Upper lobe of right lung (tissue), 1 donor: ENCODE results near the gene NOB1. TPM values are rescaled to one million over a fixed set of nuclear protein-coding genes. Genes with fewer than 3 reads are reported as not detected.

Experiments used
- ATAC-seq: fragments of 200-7000 bp; cut with Tn5 transposase; one replicate; pipeline ENCODE4 v1.9.1; 2020; ENCODE audit warnings: mild to moderate bottlenecking, moderate library complexity
- DNase-seq: peaks from one replicate; pipeline ENCODE4 v3.0.0-alpha.2; 2020
- H3K27ac ChIP-seq: fragments of 200-600 bp; one replicate; pipeline ENCODE4 v1.8.0; 2022
- H3K27me3 ChIP-seq: fragments of 200-600 bp; one replicate; pipeline ENCODE4 v1.8.0; 2022; ENCODE audit warnings: mild to moderate bottlenecking
- H3K36me3 ChIP-seq: fragments of 200-600 bp; one replicate; pipeline ENCODE4 v1.8.0; 2022
- H3K4me1 ChIP-seq: fragments of 200-600 bp; one replicate; pipeline ENCODE4 v1.8.0; 2022
- H3K4me3 ChIP-seq: fragments of 200-600 bp; one replicate; pipeline ENCODE4 v1.8.0; 2022; ENCODE audit warnings: mild to moderate bottlenecking
- H3K9me3 ChIP-seq: fragments of 200-600 bp; one replicate; pipeline ENCODE4 v1.8.0; 2022
- CTCF ChIP-seq: fragments of 200-600 bp; IDR thresholded peaks from one replicate; pipeline ENCODE4 v1.8.0; 2022; ENCODE audit warnings: antibody characterized with exemption
- intact Hi-C: fragments of 100-400 bp; cut with DNase I; formaldehyde crosslinking; loops from one replicate; pipeline ENCODE4 v1.11.0; 2022
- total RNA-seq: library from RNA; stranded (reverse); fragmentation: NEBNext Ultra II Directional; extraction: Animal tissue kit (Norgen Biotek cat#: 25700); gene quantifications from one replicate; pipeline ENCODE4 v1.2.1, GENCODE V29; 2021
- donor health status: DM: no; HTN: yes; CAD: no; lungs with severe emphysema.

Gene NOB1
- total RNA-seq, 1 donor from 2014 or later = 32.0 TPM

- intact Hi-C loops = no loop called here
- ATAC-seq = peak; percentile 21
- no peak for DNase-seq
- no peaks in the 10 kb centered on the region for H3K4me1 ChIP-seq
- no peaks in the 10 kb centered on the region for H3K27me3 ChIP-seq
- no peak for TF ChIP-seq CTCF
- no peaks in the 10 kb centered on the region for H3K9me3 ChIP-seq
- H3K36me3 ChIP-seq = peaks cover 14% of the 10 kb centered on the region
- no peak overlapping the region for H3K27ac ChIP-seq
- H3K4me3 ChIP-seq = no peak overlapping the region
Measured at GRCh38 chr16:69706256-69706974, 48.3 kb downstream of the NOB1 start.

GRCh38 chr16:69703638-69704037 is 51.1 kb downstream of the NOB1 start:
- H3K9me3 ChIP-seq = no peaks in the 10 kb centered on the region
- H3K27me3 ChIP-seq = no peaks in the 10 kb centered on the region
- peaks cover 24% of the 10 kb centered on the region for H3K36me3 ChIP-seq
- H3K4me1 ChIP-seq = no peaks in the 10 kb centered on the region
- no peak overlapping the region for H3K27ac ChIP-seq
- DNase-seq (no peak), ATAC-seq (no peak)
- no peak overlapping the region for H3K4me3 ChIP-seq
- intact Hi-C loops = no loop called here
- TF ChIP-seq CTCF = no peak

- peaks cover 39% of the 10 kb centered on the region for H3K36me3 ChIP-seq
- no peak for TF ChIP-seq CTCF
- intact Hi-C loops = no loop called here
Measured at GRCh38 chr16:69701866-69702265, 52.9 kb downstream of the NOB1 start.

GRCh38 chr16:69701452-69701851 is 53.3 kb downstream of the NOB1 start:
- H3K36me3 ChIP-seq = peaks cover 43% of the 10 kb centered on the region
- no peaks in the 10 kb centered on the region for H3K9me3 ChIP-seq
- H3K27ac ChIP-seq = no peak overlapping the region
- intact Hi-C loops = no loop called here
- H3K27me3 ChIP-seq = no peaks in the 10 kb centered on the region
- TF ChIP-seq CTCF = no peak
- DNase-seq = no peak
- no peak for ATAC-seq
- H3K4me3 ChIP-seq = no peak overlapping the region
- H3K4me1 ChIP-seq = no peaks in the 10 kb centered on the region

More at GRCh38 chr16:69701866-69702265, 52.9 kb downstream of the NOB1 start:
- Histone ChIP-seq H3K4me3 (no peak overlapping the region), H3K4me1 (no peaks in the 10 kb centered on the region), H3K27ac (no peak overlapping the region), H3K27me3 (no peaks in the 10 kb centered on the region), H3K9me3 (no peaks in the 10 kb centered on the region)
- ATAC-seq (no peak), DNase-seq (no peak)

- Histone ChIP-seq H3K9me3 (no peaks in the 10 kb centered on the region), H3K27me3 (no peaks in the 10 kb centered on the region), H3K4me3 (no peak overlapping the region), H3K27ac (no peak overlapping the region), H3K4me1 (no peaks in the 10 kb centered on the region), H3K36me3 (peaks cover 58% of the 10 kb centered on the region)
- intact Hi-C loops = no loop called here
- no peak for DNase-seq
- no peak for TF ChIP-seq CTCF
- no peak for ATAC-seq
Measured at GRCh38 chr16:69699915-69700314, 54.8 kb downstream of the NOB1 start.

- intact Hi-C loops = no loop called here
- no peak overlapping the region for H3K4me3 ChIP-seq
- TF ChIP-seq CTCF = no peak
- no peak overlapping the region for H3K27ac ChIP-seq
- ATAC-seq (no peak), DNase-seq (no peak)
- no peaks in the 10 kb centered on the region for H3K4me1 ChIP-seq
- H3K36me3 ChIP-seq = peaks cover 73% of the 10 kb centered on the region
- no peaks in the 10 kb centered on the region for H3K9me3 ChIP-seq
- no peaks in the 10 kb centered on the region for H3K27me3 ChIP-seq
Measured at GRCh38 chr16:69698404-69698803, 56.3 kb downstream of the NOB1 start.
